Islet of Langerhans (tissue), 1 donor: ENCODE measurements around the gene HOXA13.

Experiments used
- FAIRE-seq: peaks from one replicate; lab custom pipeline; 2011; peaks lifted over from hg19 to GRCh38; lab: Jason Lieb, UNC

HOXA13 gene

DNA sequence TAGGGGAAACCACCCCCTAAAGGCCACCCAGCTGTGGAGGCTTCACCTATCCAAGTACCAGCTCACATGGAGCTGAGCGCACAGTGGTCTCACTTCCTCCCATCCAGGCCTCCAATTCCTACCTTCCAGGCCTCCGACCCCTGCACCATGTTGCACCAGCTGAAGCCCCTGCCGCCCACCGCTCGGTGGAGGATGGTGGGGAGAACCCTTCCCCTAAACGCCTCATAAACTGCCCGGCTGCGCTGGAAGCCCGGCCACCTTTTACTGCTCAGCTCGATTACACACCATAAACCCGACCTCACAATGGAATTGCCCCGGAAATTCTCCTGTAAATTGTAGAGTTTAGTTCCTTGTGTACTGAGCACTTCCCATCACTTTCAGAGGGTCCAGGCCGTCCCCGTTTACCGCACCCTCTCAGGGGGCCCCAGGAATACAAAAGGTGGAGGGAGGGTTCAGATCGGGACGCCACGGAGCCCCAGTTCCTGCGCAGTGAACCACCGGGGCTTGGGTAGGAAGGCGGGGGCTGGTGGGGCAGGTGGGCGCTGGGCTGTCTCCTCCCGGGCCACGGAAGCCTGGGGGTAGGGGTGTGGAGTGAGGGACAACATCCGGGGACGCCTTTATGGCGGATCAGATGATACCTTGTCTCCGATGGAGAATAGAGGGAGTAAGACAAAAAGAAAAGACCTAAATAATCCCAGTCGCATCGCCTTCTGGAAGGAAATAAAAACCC is 42.0 kb downstream of the HOXA13 start:
- FAIRE-seq: no peak

DNA sequence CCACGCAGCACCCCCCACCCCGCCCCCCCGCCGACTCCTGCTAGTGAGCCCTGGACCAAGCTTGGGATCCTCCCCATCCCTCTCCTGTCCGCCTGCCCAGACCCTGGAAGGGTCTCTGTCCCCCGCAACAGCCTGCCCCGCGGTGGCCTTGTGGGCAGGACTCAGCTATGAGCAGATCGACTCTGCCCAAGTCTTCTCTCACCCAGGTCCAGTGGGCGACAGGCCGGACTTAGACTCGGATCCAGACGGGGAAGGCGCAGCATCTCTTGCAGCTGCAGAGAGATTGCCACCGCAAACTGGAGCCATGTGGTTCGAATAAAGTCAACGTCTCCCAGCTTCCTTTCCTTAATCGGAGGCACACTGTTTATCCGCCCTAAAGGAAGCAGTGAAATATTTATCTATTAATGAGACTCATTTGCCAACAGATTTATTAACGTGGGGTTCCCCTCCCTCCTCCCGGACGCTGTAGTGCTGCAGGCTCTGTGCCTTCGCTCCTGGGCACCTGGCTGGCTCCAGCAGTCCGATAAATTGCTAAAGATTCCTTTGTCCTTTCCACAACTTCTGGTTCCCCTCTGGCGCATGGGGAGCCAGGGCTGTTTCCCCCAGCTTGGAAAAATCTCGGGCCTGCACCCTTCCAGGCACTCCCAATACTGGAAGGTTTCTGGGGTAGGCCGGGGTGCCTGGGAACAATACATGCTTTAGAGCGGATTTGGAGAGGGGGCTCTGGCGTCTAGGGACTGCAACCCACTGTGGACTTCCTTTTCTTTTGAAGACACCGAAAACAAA is 42.8 kb downstream of the HOXA13 start:
- no peak for FAIRE-seq

DNA sequence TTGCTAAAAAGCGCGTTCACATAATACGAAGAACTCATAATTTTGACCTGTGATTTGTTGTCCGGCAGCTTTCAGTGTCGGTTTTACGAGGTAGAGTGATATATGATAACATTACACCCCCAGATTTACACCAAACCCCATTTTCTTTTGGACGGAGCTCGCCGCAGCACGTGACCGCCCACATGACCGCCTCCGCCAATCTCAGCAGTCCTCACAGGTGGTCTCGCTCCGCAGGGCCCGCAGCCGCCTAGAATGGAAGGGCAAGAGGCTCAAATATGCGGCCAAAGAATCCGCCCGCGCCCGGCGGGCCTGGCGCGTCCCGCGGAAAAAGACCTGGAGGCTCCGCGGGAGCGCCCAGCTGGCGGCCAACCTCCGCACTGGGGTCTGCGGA is 43.4 kb downstream of the HOXA13 start, which contains the start of gene HOXA7:
Gene HOXA7, minus strand, starts transcription at position 168 of the 391 bp plus-strand sequence. Its CDS starts 130 bp downstream, at position 38.
- FAIRE-seq: no peak

DNA sequence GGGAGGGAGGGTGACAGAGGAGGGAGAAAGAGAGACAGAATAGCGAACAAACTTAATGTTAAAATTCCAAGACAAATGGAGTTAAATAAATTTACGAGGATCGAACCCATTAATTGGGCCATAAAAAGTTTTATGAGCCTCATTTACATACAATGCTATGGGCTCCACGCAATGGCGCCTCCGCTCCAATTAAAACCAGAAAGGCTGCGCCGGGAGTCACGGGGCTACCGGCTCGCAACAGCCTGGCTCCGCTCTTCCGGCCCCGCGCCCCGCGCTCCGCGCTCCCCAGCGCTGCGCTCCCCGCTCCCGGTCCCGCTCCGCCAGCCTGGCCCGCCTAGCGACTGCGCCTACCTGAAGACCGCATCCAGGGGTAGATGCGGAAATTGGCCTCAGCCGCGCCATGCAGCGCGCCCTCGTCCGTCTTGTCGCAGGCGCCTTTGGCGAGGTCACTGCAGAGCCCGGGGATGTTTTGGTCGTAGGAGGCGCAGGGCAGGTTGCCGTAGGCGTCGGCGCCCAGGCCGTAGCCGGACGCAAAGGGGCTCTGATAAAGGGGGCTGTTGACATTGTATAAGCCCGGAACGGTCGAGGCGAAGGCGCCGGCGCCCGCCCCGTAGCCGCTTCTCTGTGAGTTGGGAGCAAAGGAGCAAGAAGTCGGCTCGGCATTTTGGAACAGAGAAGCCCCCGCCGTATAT is 43.9 kb downstream of the HOXA13 start:
- no peak for FAIRE-seq

DNA sequence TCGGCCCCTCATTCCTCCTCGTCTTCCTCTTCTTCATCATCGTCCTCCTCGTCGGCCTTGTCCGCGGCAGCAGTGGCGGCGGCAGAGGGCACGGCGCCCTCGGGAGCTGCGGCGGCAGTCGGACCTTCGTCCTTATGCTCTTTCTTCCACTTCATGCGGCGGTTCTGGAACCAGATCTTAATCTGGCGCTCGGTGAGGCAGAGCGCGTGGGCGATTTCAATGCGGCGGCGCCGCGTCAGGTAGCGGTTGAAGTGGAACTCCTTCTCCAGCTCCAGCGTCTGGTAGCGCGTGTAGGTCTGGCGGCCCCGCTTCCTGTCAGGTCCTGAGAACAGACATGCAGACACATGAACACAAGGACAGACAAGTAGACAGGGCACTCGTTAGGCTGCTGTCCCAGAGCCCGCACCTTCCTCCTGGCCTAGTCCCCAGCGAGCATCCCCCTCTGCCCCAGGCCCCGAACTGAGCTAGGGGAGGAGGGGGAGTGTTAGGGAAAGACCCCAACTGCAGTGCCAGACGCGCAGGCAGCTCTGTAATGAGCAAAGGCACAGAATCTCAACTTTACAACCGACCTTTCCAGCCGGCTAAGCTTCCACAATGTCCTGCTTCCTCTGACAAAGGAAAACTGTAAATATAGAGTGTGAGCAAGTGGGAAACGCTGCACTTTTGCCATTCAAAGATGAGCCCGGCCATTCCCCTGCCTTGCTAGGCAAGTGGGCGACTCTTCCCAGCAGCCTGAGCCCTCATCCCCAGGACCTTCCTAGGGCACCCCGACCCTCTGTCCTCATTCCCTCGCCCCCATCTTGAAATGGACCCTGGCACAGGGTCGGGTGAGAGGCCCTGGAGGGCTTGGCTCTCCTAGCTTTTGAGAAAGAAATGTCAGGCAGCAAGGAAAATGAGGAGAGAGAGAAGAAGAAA is 44.7 kb downstream of the HOXA13 start:
- FAIRE-seq: no peak

DNA sequence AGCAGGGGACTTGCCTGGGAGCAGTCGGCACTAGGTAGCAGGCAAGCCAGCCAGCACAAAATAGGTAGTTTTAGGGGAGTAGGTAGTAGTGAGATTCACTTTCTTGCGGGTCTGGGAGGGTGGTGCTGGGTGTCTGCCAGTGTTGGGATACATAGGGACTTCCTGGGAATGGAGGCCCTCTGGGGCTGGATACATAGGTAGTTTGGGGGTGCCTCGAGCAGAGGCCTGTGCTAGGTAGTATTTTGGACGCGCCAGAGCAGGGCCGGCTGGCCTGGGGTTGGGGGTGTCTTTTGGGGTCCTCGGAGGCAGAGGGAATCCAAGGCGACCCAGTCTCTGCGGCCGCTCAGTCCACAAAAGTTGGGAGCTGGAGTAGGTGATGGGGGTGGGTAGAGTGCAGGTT is 45.5 kb downstream of the HOXA13 start:
- FAIRE-seq: no peak

DNA sequence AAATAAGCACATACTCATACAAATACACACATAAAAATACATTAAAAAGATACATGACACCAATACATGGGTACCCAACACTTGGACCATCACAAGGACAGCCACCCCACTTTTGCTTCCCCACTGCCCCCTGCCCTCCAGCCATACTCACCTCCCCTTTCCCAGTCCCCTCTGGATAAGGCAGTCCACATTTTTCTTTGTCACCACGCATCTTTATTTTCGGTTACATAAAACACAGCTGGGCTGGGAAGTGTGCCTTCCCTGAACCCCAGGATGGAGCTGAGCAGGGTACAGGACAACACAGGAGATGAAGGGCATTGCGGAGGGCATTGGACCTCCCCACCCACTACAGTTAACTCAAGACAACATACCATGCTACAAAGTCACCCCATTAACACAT is 46.4 kb downstream of the HOXA13 start:
- FAIRE-seq: no peak

DNA sequence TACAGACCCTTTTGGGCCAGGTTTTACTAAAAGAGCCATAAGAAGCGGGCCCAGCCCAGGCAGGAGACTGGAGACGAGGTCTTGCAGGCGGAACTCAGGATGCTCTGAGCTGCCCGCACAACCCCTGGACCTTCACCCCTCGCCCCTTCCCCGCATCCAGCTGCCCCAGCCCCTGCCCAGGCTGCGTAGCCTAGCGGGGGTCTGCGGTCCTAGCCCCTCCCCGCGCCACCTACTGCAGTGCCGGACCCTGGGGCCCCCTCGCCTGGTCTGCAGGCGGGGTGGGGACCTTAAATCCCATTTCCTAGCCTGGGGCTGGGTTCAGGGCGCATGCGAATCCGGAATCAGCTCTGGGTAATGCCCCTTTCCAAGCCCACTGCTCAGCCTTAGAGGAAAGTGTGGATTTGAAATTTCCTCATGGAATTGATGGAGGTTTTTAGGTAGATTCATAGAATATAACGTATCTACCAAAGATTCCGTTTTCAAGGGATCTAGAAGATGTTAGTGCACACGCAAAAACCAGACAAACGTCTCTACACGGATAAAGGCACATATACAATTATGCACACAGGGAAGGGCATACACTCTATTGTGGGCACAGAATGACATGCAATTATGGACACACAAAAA is 47.0 kb downstream of the HOXA13 start:
- no peak for FAIRE-seq

DNA sequence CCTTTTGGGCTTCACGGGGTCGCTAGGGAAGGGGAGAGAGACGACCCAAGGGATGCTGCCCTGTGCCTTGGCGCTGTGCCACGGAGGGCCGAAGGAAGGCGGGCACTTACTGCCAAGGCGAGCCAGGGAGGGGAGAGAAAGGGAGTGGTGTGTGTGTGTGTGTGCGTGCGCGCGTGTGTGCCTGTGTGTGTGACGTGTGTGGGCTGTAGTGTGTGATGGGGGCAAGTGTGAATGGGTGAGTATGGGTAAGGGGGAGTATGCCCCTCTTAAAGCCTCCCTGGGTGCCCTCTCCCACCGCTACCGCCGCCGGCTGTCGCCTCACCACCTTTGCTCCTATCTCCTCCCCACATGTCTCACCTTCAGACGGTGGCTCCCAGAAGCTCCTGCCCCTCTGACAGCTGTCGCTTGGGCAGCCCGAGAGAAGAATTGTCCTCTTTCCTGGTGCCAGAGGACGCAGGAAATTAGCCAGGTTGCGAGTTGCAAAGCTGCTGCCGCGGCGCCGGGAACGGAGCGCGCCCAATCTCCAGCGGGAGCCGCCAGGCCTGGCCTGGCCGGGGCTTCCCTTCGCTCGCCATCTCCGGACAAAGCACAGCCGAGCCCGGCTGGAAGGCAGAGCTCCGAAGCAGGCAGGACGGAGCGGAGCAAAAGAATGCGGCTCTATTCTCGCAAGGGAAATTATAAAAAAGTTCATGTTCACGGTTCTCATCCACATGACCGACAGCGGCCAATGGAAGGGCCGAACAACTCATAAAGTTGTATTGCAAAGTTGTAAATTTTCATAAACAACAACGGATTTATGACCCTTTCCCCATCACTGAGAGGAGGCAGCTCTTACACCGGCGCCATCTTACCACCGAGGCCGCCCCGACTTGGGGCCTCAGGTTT is 47.7 kb downstream of the HOXA13 start, which contains the start of gene HOXA3:
Gene HOXA3, minus strand, starts transcription at position 653 of the 885 bp plus-strand sequence. CDS start 41,943 bp downstream, outside the sequence.
- FAIRE-seq: no peak

DNA sequence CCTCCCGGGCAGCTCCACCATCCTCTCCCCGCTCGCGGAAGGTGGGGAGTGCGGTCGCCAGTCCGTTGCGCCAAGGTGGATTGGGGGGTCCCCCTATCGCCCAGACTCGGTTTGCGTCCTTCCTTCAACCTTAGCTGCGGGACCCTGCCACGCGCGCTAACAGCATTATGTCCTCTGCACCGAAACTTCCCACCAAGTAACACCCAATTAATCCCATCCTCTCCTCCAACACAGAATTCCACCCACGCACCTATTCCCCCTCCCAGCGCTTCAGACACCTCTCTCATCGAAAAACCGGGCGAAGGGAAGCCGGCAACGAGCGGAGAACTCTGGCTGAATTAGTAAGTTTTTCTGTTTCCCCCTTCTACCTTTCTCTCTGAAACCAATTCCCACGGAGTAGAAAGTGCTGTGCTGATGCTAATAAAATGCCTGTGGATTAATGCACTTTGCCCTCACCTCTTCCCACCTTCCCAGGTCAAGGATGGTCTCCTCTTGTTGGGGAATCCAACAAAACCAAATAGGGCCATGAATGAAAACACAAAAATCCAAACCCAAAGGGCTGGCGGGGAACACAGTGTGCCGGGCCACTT is 48.5 kb downstream of the HOXA13 start:
- FAIRE-seq: no peak

DNA sequence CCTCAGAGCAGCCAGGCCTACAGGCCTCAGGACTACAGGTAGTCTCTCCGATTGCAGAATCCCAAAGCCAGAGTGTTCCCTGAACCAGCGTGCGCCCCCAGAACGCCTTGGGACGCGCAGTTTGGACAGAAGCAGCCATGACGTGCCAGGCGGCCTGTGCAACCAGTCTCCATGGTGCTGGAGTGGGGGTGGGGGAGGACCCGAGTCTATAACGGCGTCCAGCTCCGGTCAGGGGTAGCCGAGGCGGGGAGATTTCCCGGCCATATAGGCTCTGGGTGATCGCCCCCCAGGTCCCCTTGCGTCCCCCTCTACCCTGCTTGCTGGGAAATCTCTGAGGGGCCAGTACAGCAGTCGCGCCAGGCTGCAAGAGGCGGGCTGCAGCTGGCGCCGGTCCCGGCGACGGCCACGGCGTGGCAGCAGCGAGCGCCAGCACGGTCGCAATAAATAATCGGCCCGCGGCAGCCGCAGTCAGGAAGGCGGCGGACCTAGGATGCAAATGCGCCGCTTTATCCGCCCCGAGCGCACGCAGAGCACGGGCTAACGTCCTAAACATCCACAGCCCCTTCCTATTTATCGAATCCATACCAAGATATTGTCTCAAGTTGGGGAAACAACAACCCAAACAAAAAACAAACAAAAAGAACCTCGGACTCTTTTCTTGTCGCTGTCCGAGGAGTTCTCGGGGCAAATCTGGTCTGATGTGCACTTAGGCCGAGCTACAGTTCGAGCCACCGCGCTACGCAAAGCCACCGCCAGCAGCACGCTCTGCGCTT is 49.1 kb downstream of the HOXA13 start:
- FAIRE-seq: no peak

DNA sequence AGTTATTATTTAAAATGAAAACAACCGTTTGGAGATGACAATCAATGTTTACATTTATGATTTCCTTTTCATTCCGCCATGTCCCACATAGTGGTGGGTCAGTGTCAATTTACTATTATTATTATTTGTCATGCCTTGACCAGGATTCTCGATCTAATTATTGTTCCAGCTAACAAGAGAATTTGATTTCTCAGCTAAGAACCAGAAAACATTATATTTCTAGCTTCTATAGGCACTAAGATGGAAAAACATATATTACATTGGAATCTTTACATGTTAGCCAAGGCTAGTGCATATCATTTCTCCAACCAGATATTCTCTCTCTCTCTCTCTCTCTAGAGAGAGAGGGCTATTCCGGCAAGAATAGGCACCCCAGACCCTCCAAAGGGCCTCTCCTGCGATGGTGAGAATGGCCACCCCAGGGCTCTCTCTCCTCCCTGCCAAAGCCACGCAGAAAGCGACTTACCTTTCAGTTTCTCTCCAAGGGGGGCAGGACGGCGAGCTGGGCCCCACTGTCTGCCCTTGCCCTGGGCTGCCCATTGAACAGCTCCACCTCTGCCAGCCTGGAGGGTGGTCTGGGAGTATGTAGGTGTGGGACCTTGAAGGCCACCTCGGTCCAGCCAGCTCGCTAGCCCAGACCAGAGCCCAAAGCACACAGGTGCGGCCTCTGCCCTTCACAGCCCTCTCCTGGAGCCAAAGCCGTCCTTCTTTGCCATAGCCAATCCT is 49.9 kb downstream of the HOXA13 start:
- FAIRE-seq: no peak

DNA sequence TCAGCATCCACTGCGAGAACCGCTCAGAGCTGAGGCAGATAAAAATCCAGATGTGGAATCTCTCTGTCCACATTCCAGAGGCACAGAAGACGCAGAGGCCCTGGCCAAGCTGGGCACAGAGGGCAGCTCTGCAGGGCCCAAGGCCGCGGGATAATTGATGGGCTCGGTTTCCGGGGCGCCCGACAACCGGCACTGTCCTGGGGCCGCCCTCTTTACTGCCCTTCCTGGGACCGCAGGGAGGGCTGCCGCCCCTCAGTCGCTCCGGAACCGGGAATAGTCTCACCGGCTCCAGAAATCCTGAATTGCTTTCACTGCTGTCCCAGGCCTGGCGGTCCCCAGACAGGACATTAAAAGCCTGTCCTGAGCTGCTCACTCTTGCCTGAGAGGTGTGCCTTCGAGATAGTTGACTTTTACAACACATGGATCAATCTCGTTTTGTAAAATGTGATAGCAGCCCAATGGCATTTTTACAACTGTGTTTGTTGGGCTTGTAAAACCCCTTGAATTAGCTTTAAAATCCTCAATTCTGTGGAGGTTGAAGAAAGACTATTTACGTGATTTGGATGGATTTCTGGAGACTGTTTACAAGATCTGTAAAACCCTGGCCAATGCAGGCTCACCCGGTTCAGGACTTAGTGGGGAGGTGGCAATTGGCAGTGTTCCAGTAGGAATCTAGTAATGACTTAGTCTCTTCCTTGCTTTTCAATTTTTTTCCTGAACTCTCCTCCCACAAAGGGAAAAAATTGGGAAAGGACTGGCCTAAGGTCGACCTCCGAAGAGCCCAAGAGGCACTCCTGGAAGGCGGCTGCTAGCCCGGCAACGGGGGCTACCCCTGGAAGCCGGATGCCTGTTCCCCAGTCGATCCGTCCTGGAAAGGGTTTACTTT is 50.9 kb downstream of the HOXA13 start:
- FAIRE-seq: no peak

DNA sequence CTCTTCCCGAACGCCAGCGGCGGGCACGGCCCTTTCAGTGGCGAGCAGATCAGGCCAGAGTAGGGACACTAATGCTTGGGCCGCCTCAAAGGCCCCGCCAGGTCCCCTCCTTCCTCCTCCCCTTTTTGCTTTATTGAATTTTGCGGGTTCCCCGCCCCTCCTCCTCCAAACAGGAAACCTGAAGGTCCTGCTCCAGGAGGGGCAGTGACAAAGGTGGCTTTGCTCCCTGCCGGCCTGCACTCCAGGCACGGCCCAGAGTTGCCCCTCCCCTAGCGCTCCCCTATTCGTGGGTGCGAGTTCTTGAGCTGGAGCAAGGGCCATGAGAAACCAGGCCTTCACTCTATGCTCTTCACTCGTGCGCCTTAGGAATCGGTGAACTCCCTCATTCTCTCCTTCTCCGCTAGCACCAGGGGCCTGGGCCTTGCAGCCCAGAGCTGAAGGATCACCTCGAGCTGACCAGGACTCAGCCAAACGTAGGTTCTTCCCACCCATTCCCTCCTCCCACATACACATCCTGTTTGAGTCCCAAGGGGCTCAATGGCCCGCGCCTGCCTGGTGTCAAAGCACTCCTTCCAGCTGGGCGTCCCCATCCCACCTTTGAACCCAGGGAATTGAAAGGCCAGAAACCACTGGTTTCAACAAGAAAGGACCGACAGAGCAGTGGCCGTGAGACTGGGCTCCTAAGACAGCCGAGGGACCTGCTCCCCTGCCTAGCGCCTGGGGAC is 51.7 kb downstream of the HOXA13 start:
- no peak for FAIRE-seq

DNA sequence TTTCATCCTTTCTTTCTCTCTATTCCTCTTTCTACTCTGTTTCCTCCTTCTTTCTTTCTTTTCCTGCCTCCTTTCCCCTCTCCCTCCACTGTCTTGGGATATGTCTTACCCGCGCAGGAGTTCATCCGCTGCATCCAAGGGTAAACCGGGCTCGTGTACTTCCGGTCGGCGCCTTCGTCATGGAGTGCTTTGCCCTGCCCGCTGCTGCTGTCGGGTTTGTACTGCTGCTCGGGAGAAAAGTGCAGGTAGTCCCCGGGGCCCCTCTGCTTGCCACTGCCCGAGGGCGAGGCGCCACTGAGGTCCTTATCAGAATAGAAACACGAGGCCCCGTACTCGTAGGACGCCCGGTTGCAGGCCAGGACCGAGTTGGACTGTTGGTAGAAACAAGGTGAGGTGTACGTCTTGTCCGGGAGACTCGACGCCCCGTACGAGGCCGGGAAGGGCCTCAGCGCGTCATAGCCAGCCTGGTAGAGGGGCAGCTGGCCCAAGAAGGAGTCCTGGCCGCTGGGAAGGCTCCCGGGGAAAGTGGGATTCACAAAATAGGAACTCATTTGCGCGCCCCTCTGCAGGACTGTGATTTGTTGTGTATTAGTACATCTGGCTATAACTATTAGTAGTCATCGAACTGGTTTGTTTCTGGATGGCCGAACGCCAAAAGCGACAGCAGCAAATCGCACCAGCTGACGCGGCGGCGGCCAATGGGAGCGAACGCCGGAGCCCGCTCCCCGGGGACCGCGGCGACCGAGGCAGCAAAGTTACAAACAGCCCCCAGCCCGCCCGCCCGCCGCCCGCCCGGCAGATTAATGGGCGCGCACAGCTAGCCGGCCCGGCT is 52.5 kb downstream of the HOXA13 start, which contains the start of gene HOXA6:
Gene HOXA6, minus strand, starts transcription at position 576 of the 832 bp plus-strand sequence. Its CDS starts 25 bp downstream, at position 551.
- FAIRE-seq: no peak
